Neural cell (in vitro differentiated cells): ENCODE data around the gene SND1.

ENCODE experiments used
- CTCF ChIP-seq: fragments of 450-650 bp; IDR thresholded peaks from 2 replicates; pipeline ENCODE4 v1.5.1; 2014; ENCODE audit warnings: antibody characterized with exemption, mild to moderate bottlenecking, moderate library complexity; ENCODE audit not compliant: poor library complexity, severe bottlenecking
- EP300 ChIP-seq: fragments of 450-650 bp; conservative IDR thresholded peaks from 2 replicates; pipeline ENCODE4 v1.6.1; 2014; ENCODE audit warnings: antibody characterized with exemption, mild to moderate bottlenecking, moderate library complexity; ENCODE audit not compliant: poor library complexity, severe bottlenecking
- EZH2 ChIP-seq: fragments of 200-600, 300-800 bp; shearing (Covaris generic), sonication (generic); IDR thresholded peaks from 2 replicates; pipeline ENCODE4 v1.6.1; 2014; ENCODE audit warnings: antibody characterized with exemption, low read length, borderline replicate concordance, mild to moderate bottlenecking; ENCODE audit not compliant: insufficient read depth, poor library complexity, severe bottlenecking
- MXI1 ChIP-seq: fragments of 450-650 bp; conservative IDR thresholded peaks from 2 replicates; pipeline ENCODE4 v1.6.1; 2014; ENCODE audit warnings: antibody characterized with exemption, mild to moderate bottlenecking; ENCODE audit not compliant: poor library complexity, severe bottlenecking
- POLR2AphosphoS5 ChIP-seq: IDR thresholded peaks from 2 replicates; pipeline ENCODE4 v1.6.1; 2012
- RAD21 ChIP-seq: fragments of 450-650 bp; conservative IDR thresholded peaks from 2 replicates; pipeline ENCODE4 v1.6.1; 2014; ENCODE audit warnings: antibody characterized with exemption, mild to moderate bottlenecking, moderate library complexity
- REST ChIP-seq: IDR thresholded peaks from 2 replicates; pipeline ENCODE4 v1.6.1; 2012; ENCODE audit warnings: borderline replicate concordance
- SMC3 ChIP-seq: fragments of 450-650 bp; conservative IDR thresholded peaks from 2 replicates; pipeline ENCODE4 v1.6.1; 2014; ENCODE audit warnings: antibody characterized with exemption, mild to moderate bottlenecking, moderate library complexity; ENCODE audit not compliant: poor library complexity
- TAF1 ChIP-seq: IDR thresholded peaks from 2 replicates; pipeline ENCODE4 v1.6.1; 2012; ENCODE audit warnings: low read depth

GRCh38 chr7:128000854-128001265, 348.9 kb downstream of the SND1 start:
- no peak for TF ChIP-seq SMC3
- no peak for TF ChIP-seq CTCF
- TF ChIP-seq TAF1 = no peak
- no peak for TF ChIP-seq RAD21
- no peak for TF ChIP-seq POLR2AphosphoS5
- no peak for TF ChIP-seq EP300
- TF ChIP-seq EZH2 = no peak
- TF ChIP-seq MXI1 = no peak
- TF ChIP-seq REST = no peak
